Esophagus muscularis mucosa (tissue), 4 donors: ENCODE results near the gene SLC25A12. TPM values are rescaled to one million over a fixed set of nuclear protein-coding genes. Genes with fewer than 3 reads are reported as not detected.
"Not testable (repeated sequence)": the region's sequence is repeated elsewhere in the genome, so short reads cannot be mapped to it uniquely, and the experiment has no call there.

Experiments used
- DNase-seq: peaks from one replicate; pipeline ENCODE4 v3.0.0-alpha.2; 2017; ENCODE audit errors: extremely low spot score
- H3K27ac ChIP-seq, 4 donors: fragments of 200-600 bp; sonication (generic); replicated peaks in 1 of 4; 1 replicate in 3 of 4; 2 replicates in 1 of 4; pipeline ENCODE4 v1.5.1; 2016 to 2019; ENCODE audit warnings: mild to moderate bottlenecking in 1 of 4
- H3K27me3 ChIP-seq, 4 donors: fragments of 200-600 bp; sonication (generic); one replicate each; pipeline versions ENCODE4 v1.5.1 to v1.6.0; 2016 to 2019
- H3K36me3 ChIP-seq, 4 donors: fragments of 200-600 bp; sonication (generic); one replicate each; pipeline ENCODE4 v1.5.1; 2016 to 2019
- H3K4me1 ChIP-seq, 4 donors: fragments of 200-600 bp; sonication (generic); one replicate each; pipeline ENCODE4 v1.5.1; 2016 to 2019
- H3K4me3 ChIP-seq, 4 donors: fragments of 200-600 bp; sonication (generic); 1 replicate in 2 of 4; 2 replicates in 2 of 4; pipeline ENCODE4 v1.5.1; 2016 to 2019; ENCODE audit warnings: mild to moderate bottlenecking in 4 of 4, moderate library complexity in 1 of 4
- H3K9me3 ChIP-seq, 4 donors: fragments of 200-600 bp; sonication (generic); 1 replicate in 3 of 4; 2 replicates in 1 of 4; pipeline ENCODE4 v1.5.1; 2016 to 2019
- CTCF ChIP-seq, 3 experiments: fragments of 200-600 bp in 2 of 3; fragments of 450-650 bp in 1 of 3; sonication (generic) in 2 of 3; IDR thresholded peaks; one replicate each; pipeline ENCODE4 v1.5.1; 2017 to 2019; ENCODE audit warnings: antibody characterized with exemption in 3 of 3, mild to moderate bottlenecking in 2 of 3, moderate library complexity in 1 of 3
- EP300 ChIP-seq: sonication (generic); formaldehyde crosslinking; IDR thresholded peaks from one replicate; pipeline ENCODE4 v1.6.1; 2017; ENCODE audit warnings: antibody characterized with exemption
- POLR2A ChIP-seq: fragments of 450-650 bp; IDR thresholded peaks from one replicate; pipeline ENCODE4 v1.6.1; 2017; ENCODE audit warnings: antibody characterized with exemption, moderate library complexity, mild to moderate bottlenecking, low read depth
- POLR2AphosphoS5 ChIP-seq, 2 donors: sonication (generic); formaldehyde crosslinking; IDR thresholded peaks; one replicate each; pipeline ENCODE4 v1.6.1; 2017; ENCODE audit warnings: antibody characterized with exemption in 2 of 2
- WGBS: methylation state at CpG from one replicate; pipeline ENCODE4 v1.1.5; 2018; 5-methylcytosine and 5-hydroxymethylcytosine counted together
- intact Hi-C: fragments of 100-400 bp; cut with DNase I; formaldehyde crosslinking; loops from one replicate; pipeline ENCODE4 v1.15.1; 2023
- total RNA-seq, 4 donors: library from RNA; depleted of rRNA; stranded (reverse); fragments of >200 nt; gene quantifications; one replicate each; pipeline versions ENCODE4 v1.1.0 to v1.2.1, GENCODE V29; 2016

Gene SLC25A12
- total RNA-seq, 4 donors from 2014 or later = 52.2 to 68.9 (median 63.6) TPM

- intact Hi-C loops = loop anchor here (5.0 to 10.0 kb wide), 2 partner anchors 111 to 288 kb away; partner anchors contain the start of genes DLX2 and HAT1
Observed at GRCh38 chr2:171814174-171814573, 79.9 kb downstream of the SLC25A12 start.

GRCh38 chr2:171813729-171814128 lies 80.3 kb downstream of the SLC25A12 start:
- H3K36me3 ChIP-seq = peaks cover 0 to 32% (median 31%) of the 10 kb centered on the region in 4 donors
- WGBS = 89% methylated on average over 5 of the region's 5 CpGs
- no peaks in the 10 kb centered on the region for H3K27me3 ChIP-seq
- intact Hi-C loops = loop anchor here (5.0 to 10.0 kb wide), 2 partner anchors 111 to 289 kb away; partner anchors contain the start of genes DLX2 and HAT1
- no peaks in the 10 kb centered on the region for H3K9me3 ChIP-seq
- DNase-seq = no peak
- TF ChIP-seq CTCF (IDR thresholded peaks at IDR 0.05) = no peak
- no peak for TF ChIP-seq POLR2AphosphoS5 (IDR thresholded peaks at IDR 0.05)
- no peak for TF ChIP-seq POLR2A
- TF ChIP-seq EP300 = no peak
- H3K27ac ChIP-seq = no peak overlapping the region
- H3K4me1 ChIP-seq = peaks cover 0 to 14% (median 12%) of the 10 kb centered on the region in 4 donors
- no peak overlapping the region for H3K4me3 ChIP-seq

More at GRCh38 chr2:171814174-171814573, 79.9 kb downstream of the SLC25A12 start:
- TF ChIP-seq POLR2AphosphoS5 (IDR thresholded peaks at IDR 0.05) (no peak), EP300 (no peak), CTCF (IDR thresholded peaks at IDR 0.05) (no peak), POLR2A (no peak)
- WGBS = 79% methylated on average over 6 of the region's 6 CpGs
- DNase-seq = no peak
- H3K36me3 ChIP-seq = peaks cover 0 to 32% (median 27%) of the 10 kb centered on the region in 4 donors
- peaks cover 0 to 14% (median 12%) of the 10 kb centered on the region in 4 donors for H3K4me1 ChIP-seq
- H3K9me3 ChIP-seq = no peaks in the 10 kb centered on the region
- no peak overlapping the region for H3K4me3 ChIP-seq
- no peaks in the 10 kb centered on the region for H3K27me3 ChIP-seq
- H3K27ac ChIP-seq = no peak overlapping the region

GRCh38 chr2:171813126-171813525 lies 80.9 kb downstream of the SLC25A12 start:
- WGBS = 91% methylated on average over 3 of the region's 3 CpGs
- no peaks in the 10 kb centered on the region for H3K9me3 ChIP-seq
- TF ChIP-seq POLR2A (no peak), EP300 (no peak)
- no peak for DNase-seq
- H3K27me3 ChIP-seq = no peaks in the 10 kb centered on the region
- H3K4me3 ChIP-seq = no peak overlapping the region
- H3K4me1 ChIP-seq = peaks cover 0 to 14% (median 12%) of the 10 kb centered on the region in 4 donors
- intact Hi-C loops = loop anchor here (5.0 to 10.0 kb wide), 2 partner anchors 112 to 289 kb away; partner anchors contain the start of genes DLX2 and HAT1
- H3K36me3 ChIP-seq = peaks cover 0 to 38% (median 31%) of the 10 kb centered on the region in 4 donors
- H3K27ac ChIP-seq = no peak overlapping the region

GRCh38 chr2:171811245-171811628 lies 82.8 kb downstream of the SLC25A12 start:
- Histone ChIP-seq H3K27me3 (no peaks in the 10 kb centered on the region), H3K36me3 (peaks cover 0 to 49% (median 34%) of the 10 kb centered on the region in 4 donors), H3K4me1 (peaks cover 0 to 24% (median 17%) of the 10 kb centered on the region in 4 donors), H3K27ac (no peak overlapping the region), H3K4me3 (no peak overlapping the region), H3K9me3 (no peaks in the 10 kb centered on the region)
- intact Hi-C loops = loop anchor here (5.0 to 10.0 kb wide), 2 partner anchors 114 to 291 kb away; partner anchors contain the start of genes DLX2 and HAT1
- no peak for TF ChIP-seq EP300
- TF ChIP-seq POLR2A = no peak
- no peak for TF ChIP-seq POLR2AphosphoS5 (IDR thresholded peaks at IDR 0.05)
- TF ChIP-seq CTCF (IDR thresholded peaks at IDR 0.05) = peak in 2 of 3 experiments; percentile 39 to 44
- 31% methylated on average over 4 of the region's 4 CpGs for whole genome bisulfite sequencing
- DNase-seq = no peak

- peaks cover 0 to 55% (median 39%) of the 10 kb centered on the region in 4 donors for H3K36me3 ChIP-seq
- TF ChIP-seq CTCF (IDR thresholded peaks at IDR 0.05) (no peak), EP300 (no peak), POLR2A (no peak), POLR2AphosphoS5 (IDR thresholded peaks at IDR 0.05) (no peak)
- no peak for DNase-seq
- peaks cover 0 to 24% (median 17%) of the 10 kb centered on the region in 4 donors for H3K4me1 ChIP-seq
- no peaks in the 10 kb centered on the region for H3K27me3 ChIP-seq
- no peak overlapping the region for H3K27ac ChIP-seq
- intact Hi-C loops = loop anchor here (5.0 to 10.0 kb wide), 2 partner anchors 114 to 292 kb away; partner anchors contain the start of genes DLX2 and HAT1
- 47% methylated on average over 5 of the region's 5 CpGs for WGBS
- no peak overlapping the region for H3K4me3 ChIP-seq
- no peaks in the 10 kb centered on the region for H3K9me3 ChIP-seq
Observed at GRCh38 chr2:171810422-171811244, 83.4 kb downstream of the SLC25A12 start.

GRCh38 chr2:171808885-171809284 lies 85.2 kb downstream of the SLC25A12 start:
- H3K27me3 ChIP-seq, intact Hi-C loops, H3K4me3 ChIP-seq, H3K27ac ChIP-seq, DNase-seq, H3K9me3 ChIP-seq: not testable (repeated sequence)
- Histone ChIP-seq H3K4me1 (peaks cover 0 to 24% (median 17%) of the 10 kb centered on the region in 4 donors), H3K36me3 (peaks cover 10 to 66% (median 40%) of the 10 kb centered on the region in 4 donors)
